HG02885 (cell line): Measurements from ENCODE around the gene HMGCS1.
"Not testable (repeated sequence)": the region's sequence is repeated elsewhere in the genome, so short reads cannot be mapped to it uniquely, and the experiment has no call there.

Experiments
- ATAC-seq: cut with Tn5 transposase; IDR thresholded peaks from one replicate; pipeline ENCODE4 v1.9.1; 2021; ENCODE audit warnings: mild to moderate bottlenecking; ENCODE audit not compliant: unreplicated experiment, poor library complexity

The HMGCS1 gene

GRCh38 chr5:43279548-43280274 is 33.5 kb downstream of the HMGCS1 start:
- ATAC-seq: no peak

- no peak for ATAC-seq
Observed at GRCh38 chr5:43275391-43275790, 37.8 kb downstream of the HMGCS1 start.

- ATAC-seq: no peak
Observed at GRCh38 chr5:43274435-43275114, 38.6 kb downstream of the HMGCS1 start.

GRCh38 chr5:43273552-43273951 is 39.7 kb downstream of the HMGCS1 start:
- ATAC-seq: no peak

- ATAC-seq: no peak
Observed at GRCh38 chr5:43270645-43271044, 42.6 kb downstream of the HMGCS1 start.

GRCh38 chr5:43268188-43268820 is 44.9 kb downstream of the HMGCS1 start:
- ATAC-seq: peak; percentile 80

- not testable (repeated sequence) for ATAC-seq
Observed at GRCh38 chr5:43262269-43262668, 50.9 kb downstream of the HMGCS1 start.

- ATAC-seq: no peak
Observed at GRCh38 chr5:43258116-43258515, 55.1 kb downstream of the HMGCS1 start.

GRCh38 chr5:43256261-43256966 is 56.8 kb downstream of the HMGCS1 start:
- ATAC-seq: no peak

GRCh38 chr5:43255704-43256103 is 57.5 kb downstream of the HMGCS1 start:
- no peak for ATAC-seq

GRCh38 chr5:43251754-43252153 is 61.5 kb downstream of the HMGCS1 start:
- no peak for ATAC-seq

- peak; percentile 65 for ATAC-seq
Observed at GRCh38 chr5:43245724-43246385, 67.4 kb downstream of the HMGCS1 start.

GRCh38 chr5:43244823-43245565 is 68.2 kb downstream of the HMGCS1 start:
- ATAC-seq: peak; percentile 83

GRCh38 chr5:43243270-43243669 is 69.9 kb downstream of the HMGCS1 start:
- no peak for ATAC-seq

GRCh38 chr5:43242196-43242595 is 71.0 kb downstream of the HMGCS1 start:
- no peak for ATAC-seq
